Measurements from ENCODE around the gene ATP5F1B. TPM values are rescaled to one million over a fixed set of nuclear protein-coding genes. Genes with fewer than 3 reads are reported as not detected.

The ATP5F1B gene
- total and polyA plus RNA-seq, 2 of the 8 experiments (the other 6 are each of a cell fraction or from before 2014, with no cell fraction given) = 900 to 1,522 TPM

DNA sequence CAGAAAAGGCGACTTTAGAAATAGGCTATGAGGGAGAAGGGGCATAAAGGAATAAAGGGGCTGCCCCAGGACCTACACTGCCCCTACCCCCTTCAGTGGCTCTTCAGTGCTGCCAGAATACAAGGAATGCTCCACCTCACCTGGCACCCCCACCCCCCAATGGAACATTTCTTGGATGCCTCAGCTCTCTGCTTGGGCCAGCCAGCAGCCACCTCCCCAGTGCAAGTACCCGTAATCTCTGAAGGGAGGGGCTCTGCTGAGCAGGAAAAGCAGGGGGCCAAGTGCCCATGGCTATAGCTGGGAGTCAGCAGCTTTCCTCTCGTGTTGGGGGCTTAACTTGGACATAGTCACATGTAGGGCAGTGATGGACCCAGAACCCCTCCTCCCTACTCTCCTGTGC, 49.0 kb downstream of the ATP5F1B start:
- TF ChIP-seq EGR1 (IDR thresholded peaks at IDR 0.05; ENCODE audit: borderline replicate concordance, low read depth, low read length) (no peak), GABPA (IDR thresholded peaks at IDR 0.05; ENCODE audit: borderline replicate concordance, insufficient read depth, low read length) (no peak), TEAD4 (IDR thresholded peaks at IDR 0.05; ENCODE audit: low read depth, low read length) (peak; percentile 45; the same call in 1 of the 2 replicates)
- H3K9me3 ChIP-seq (ENCODE audit: insufficient read depth in 2 of 2, low read depth in 1 of 2, low read length in 1 of 2) = no peaks in the 10 kb centered on the region
- no peak overlapping the region for H3K14ac ChIP-seq (ENCODE audit: insufficient read length)
- H4K5ac ChIP-seq (ENCODE audit: insufficient read length, low read depth, low read length) = no peak overlapping the region
- H2BK5ac ChIP-seq (ENCODE audit: low read depth, low read length) = 0 out of 2 replicates have a peak overlapping the region, but pooled peaks have one; percentile 16
- H3K36me3 ChIP-seq (ENCODE audit: control insufficient read depth in 2 of 4, insufficient read depth in 4 of 4, low read length in 3 of 4) = peaks cover 31 to 51% (median 35%) of the 10 kb centered on the region in 4 experiments
- H3K4ac ChIP-seq (replicated peaks; ENCODE audit: insufficient read length, low read depth, low read length) = no peak overlapping the region
- no peaks in the 10 kb centered on the region for H3K27me3 ChIP-seq (replicated peaks in 1 of 4; ENCODE audit: control insufficient read depth in 3 of 4, extremely low read depth in 1 of 4, insufficient read depth in 3 of 4, low read length in 3 of 4)
- no peaks in the 10 kb centered on the region for H3K23me2 ChIP-seq (ENCODE audit: low read depth, low read length)
- no peak overlapping the region for H3K56ac ChIP-seq (replicated peaks; ENCODE audit: insufficient read length, low read depth, low read length)
- no peak overlapping the region for H3K27ac ChIP-seq (ENCODE audit: low read depth, low read length)
- no peaks in the 10 kb centered on the region for H3K79me2 ChIP-seq (ENCODE audit: control insufficient read depth in 1 of 2, insufficient read depth in 2 of 2, low read length in 2 of 2)
- no peak overlapping the region for H2BK20ac ChIP-seq (ENCODE audit: low read length)
- H3K18ac ChIP-seq (ENCODE audit: extremely low read depth, low read length) = no peak overlapping the region
- no peak overlapping the region for H2BK120ac ChIP-seq (replicated peaks; ENCODE audit: low read depth, low read length)
- no peak overlapping the region for H2AFZ ChIP-seq (ENCODE audit: low read length)
- ChIA-PET POLR2A (ENCODE audit: partially characterized antibody) (interaction anchor here (0.9 to 2.4 kb wide), 5 partner anchors 18 to 42 kb away, joined by 3 to 6 read pairs (median 3); partner anchors contain the start of gene BAZ2A), CTCF (ENCODE audit: partially characterized antibody) (interaction anchor here (0.5 to 15.9 kb wide), 8 partner anchors 16 to 405 kb away, joined by 3 to 279 read pairs (median 7); partner anchors contain the start of genes BAZ2A and RBMS2)
- no peak overlapping the region for H2AK5ac ChIP-seq (ENCODE audit: low read depth, low read length)
- WGBS, 2 experiments (ENCODE audit: extremely low coverage in 1 of 2, insufficient coverage in 1 of 2, insufficient read length in 1 of 2, insufficient replicate concordance in 2 of 2, low coverage in 1 of 2, low lambda C conversion rate in 2 of 2, missing lambda C conversion rate in 1 of 2) = 75% methylated on average over 3 of the region's 3 CpGs; no CpG with 5 or more reads in 1 of the 2 experiments
- peaks cover 0 to 10% (median 2%) of the 10 kb centered on the region in 4 experiments; a peak in 4 of 7 replicates for H3K4me1 ChIP-seq (replicated peaks in 1 of 4; ENCODE audit: control insufficient read depth in 3 of 4, insufficient read depth in 4 of 4, low read length in 3 of 4)
- no peak overlapping the region for H3K4me3 ChIP-seq (ENCODE audit: extremely low read depth in 1 of 4, insufficient read depth in 2 of 4, low read depth in 3 of 4, low read length in 4 of 4)
- H4K8ac ChIP-seq (ENCODE audit: extremely low read depth, insufficient read depth, low read length) = no peak overlapping the region
- 0 out of 7 replicates have a peak overlapping the region, but pooled peaks of 1 of the 4 experiments have one; percentile 12 for H3K9ac ChIP-seq (replicated peaks in 1 of 4; ENCODE audit: extremely low read depth in 1 of 4, low read depth in 3 of 4, low read length in 3 of 4)
- H3K4me2 ChIP-seq (ENCODE audit: insufficient read depth in 1 of 2, low read depth in 2 of 2, low read length in 2 of 2) = no peak overlapping the region
- H2BK15ac ChIP-seq (ENCODE audit: low read length) = no peak overlapping the region
- H2BK12ac ChIP-seq (ENCODE audit: low read depth, low read length) = no peak overlapping the region
- no peak overlapping the region for H4K91ac ChIP-seq (replicated peaks; ENCODE audit: insufficient read length, low read length)
- DNase-seq (ENCODE audit: low read depth in 1 of 2, low spot score in 2 of 2) (no peak), FAIRE-seq (no peak)
- H3K79me1 ChIP-seq (ENCODE audit: low read depth, low read length) = no peaks in the 10 kb centered on the region
- H3K23ac ChIP-seq (ENCODE audit: insufficient read length) = no peak overlapping the region
- peaks cover 2 to 3% of the 10 kb centered on the region in 2 experiments for H4K20me1 ChIP-seq (replicated peaks in 1 of 2; ENCODE audit: control insufficient read depth in 1 of 2, insufficient read depth in 2 of 2, low read length in 2 of 2)
